ENCODE measurements around the gene MYLK. TPM values are rescaled to one million over a fixed set of nuclear protein-coding genes. Genes with fewer than 3 reads are reported as not detected.

MYLK gene
- polyA plus RNA-seq, 3 donors: 0.35 to 1.3 (median 0.51) TPM

GRCh38 chr3:123765475-123766128 is 118.5 kb downstream of the MYLK start:
- Mint-ChIP-seq H3K27ac (no peak overlapping the region), H3K4me1 (peaks cover 16% of the 10 kb centered on the region), H3K36me3 (no peaks in the 10 kb centered on the region), H3K4me3 (no peak overlapping the region), H3K27me3 (ENCODE audit: low read depth in 3 of 3) (no peaks in the 10 kb centered on the region), H3K9me3 (peaks cover 0 to 5% (median 0%) of the 10 kb centered on the region in 7 donors)
- WGBS (ENCODE audit: insufficient coverage): no CpG with 5 or more reads among the region's 4 CpGs
- H3K36me3 ChIP-seq (replicated peaks in 1 of 2; ENCODE audit: control insufficient read depth in 1 of 2, insufficient read depth in 2 of 2, low read length in 2 of 2): no peaks in the 10 kb centered on the region
- H3K4me3 ChIP-seq (replicated peaks in 1 of 3; ENCODE audit: low read depth in 2 of 3, low read length in 3 of 3): no peak overlapping the region
- H3K9me3 ChIP-seq (replicated peaks in 1 of 2; ENCODE audit: control insufficient read depth in 1 of 2, insufficient read depth in 1 of 2, low read length in 2 of 2): no peaks in the 10 kb centered on the region
- no peaks in the 10 kb centered on the region for H3K27me3 ChIP-seq (ENCODE audit: control insufficient read depth in 2 of 2, insufficient read depth in 2 of 2, low read length in 2 of 2)
- intact Hi-C loops (cut with micrococcal nuclease): no loop called here
- H3K9ac ChIP-seq (ENCODE audit: insufficient read depth, low read length, poor library complexity, severe bottlenecking): no peak overlapping the region
- H3K4me2 ChIP-seq (replicated peaks; ENCODE audit: extremely low read depth, low read length, poor library complexity, severe bottlenecking): no peak overlapping the region
- no peaks in the 10 kb centered on the region for H4K20me1 ChIP-seq (ENCODE audit: insufficient read depth, low read length)
- H3K79me2 ChIP-seq (ENCODE audit: insufficient read depth, low read length): no peaks in the 10 kb centered on the region
- H3K27ac ChIP-seq (ENCODE audit: low read depth in 1 of 2, low read length in 2 of 2): no peak overlapping the region
- no peak for DNase-seq
- no peaks in the 10 kb centered on the region for H3K4me1 ChIP-seq (ENCODE audit: control insufficient read depth in 1 of 2, insufficient read depth in 2 of 2, low read length in 2 of 2)
- TF ChIP-seq CTCF (IDR thresholded peaks at IDR 0.05): no peak
- H2AFZ ChIP-seq (ENCODE audit: insufficient read depth, low read depth, low read length, poor library complexity, severe bottlenecking): no peak overlapping the region

GRCh38 chr3:123764647-123765046 is 119.5 kb downstream of the MYLK start:
- H3K36me3 ChIP-seq (replicated peaks in 1 of 2; ENCODE audit: control insufficient read depth in 1 of 2, insufficient read depth in 2 of 2, low read length in 2 of 2): no peaks in the 10 kb centered on the region
- H3K27ac Mint-ChIP-seq: no peak overlapping the region
- H3K9me3 Mint-ChIP-seq: peaks cover 0 to 5% (median 0%) of the 10 kb centered on the region in 7 donors
- no peaks in the 10 kb centered on the region for H3K9me3 ChIP-seq (replicated peaks in 1 of 2; ENCODE audit: control insufficient read depth in 1 of 2, insufficient read depth in 1 of 2, low read length in 2 of 2)
- no peak overlapping the region for H3K27ac ChIP-seq (ENCODE audit: low read depth in 1 of 2, low read length in 2 of 2)
- H3K36me3 Mint-ChIP-seq: no peaks in the 10 kb centered on the region
- 15% methylated on average over 3 of the region's 8 CpGs for WGBS (ENCODE audit: insufficient coverage)
- no peak for TF ChIP-seq CTCF (IDR thresholded peaks at IDR 0.05)
- H3K27me3 ChIP-seq (ENCODE audit: control insufficient read depth in 2 of 2, insufficient read depth in 2 of 2, low read length in 2 of 2): no peaks in the 10 kb centered on the region
- H3K4me1 ChIP-seq (ENCODE audit: control insufficient read depth in 1 of 2, insufficient read depth in 2 of 2, low read length in 2 of 2): no peaks in the 10 kb centered on the region
- H3K4me2 ChIP-seq (replicated peaks; ENCODE audit: extremely low read depth, low read length, poor library complexity, severe bottlenecking): no peak overlapping the region
- no peaks in the 10 kb centered on the region for H3K27me3 Mint-ChIP-seq (ENCODE audit: low read depth in 3 of 3)
- H3K4me3 Mint-ChIP-seq: no peak overlapping the region
- H3K79me2 ChIP-seq (ENCODE audit: insufficient read depth, low read length): no peaks in the 10 kb centered on the region
- H3K9ac ChIP-seq (ENCODE audit: insufficient read depth, low read length, poor library complexity, severe bottlenecking): no peak overlapping the region
- intact Hi-C loops (cut with micrococcal nuclease): no loop called here
- no peak overlapping the region for H2AFZ ChIP-seq (ENCODE audit: insufficient read depth, low read depth, low read length, poor library complexity, severe bottlenecking)
- H4K20me1 ChIP-seq (ENCODE audit: insufficient read depth, low read length): no peaks in the 10 kb centered on the region
- H3K4me1 Mint-ChIP-seq: peaks cover 16% of the 10 kb centered on the region
- DNase-seq: no peak
- no peak overlapping the region for H3K4me3 ChIP-seq (replicated peaks in 1 of 3; ENCODE audit: low read depth in 2 of 3, low read length in 3 of 3)

Data from CD14-positive monocyte (primary cell).